Dermis blood vessel endothelial cell (primary cell): ENCODE data around the gene GLDN. TPM values are rescaled to one million over a fixed set of nuclear protein-coding genes. Genes with fewer than 3 reads are reported as not detected.

Experiments used
- DNase-seq: peaks from one replicate; pipeline ENCODE4 v3.0.0; 2010
- total RNA-seq: library from RNA; depleted of rRNA; stranded (reverse); fragments of >200 nt; gene quantifications from 2 replicates; pipeline ENCODE4 v1.2.3, GENCODE V29; 2014

The GLDN gene
- total RNA-seq, 1 donor from 2014 or later: not detected

DNA sequence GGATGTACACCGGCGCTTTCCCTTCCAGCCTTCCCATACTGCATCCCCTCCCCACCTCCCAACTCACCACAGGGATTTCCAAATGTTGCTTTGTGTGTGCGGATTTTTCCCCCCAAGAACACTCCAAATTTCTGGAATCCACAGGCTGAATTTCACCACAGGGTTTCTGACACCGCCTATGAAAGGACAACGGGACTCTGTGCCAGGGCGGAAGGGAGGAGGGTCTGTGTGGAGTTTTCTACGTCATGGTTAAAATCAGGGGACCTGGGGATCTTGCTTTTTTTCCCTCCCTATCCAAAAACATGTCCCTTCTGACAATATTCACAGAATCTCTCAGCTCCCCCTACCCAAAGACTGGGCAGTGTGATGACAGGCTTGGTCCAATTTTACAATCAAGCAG is 17.7 kb upstream of the GLDN start:
- DNase-seq: no peak

DNA sequence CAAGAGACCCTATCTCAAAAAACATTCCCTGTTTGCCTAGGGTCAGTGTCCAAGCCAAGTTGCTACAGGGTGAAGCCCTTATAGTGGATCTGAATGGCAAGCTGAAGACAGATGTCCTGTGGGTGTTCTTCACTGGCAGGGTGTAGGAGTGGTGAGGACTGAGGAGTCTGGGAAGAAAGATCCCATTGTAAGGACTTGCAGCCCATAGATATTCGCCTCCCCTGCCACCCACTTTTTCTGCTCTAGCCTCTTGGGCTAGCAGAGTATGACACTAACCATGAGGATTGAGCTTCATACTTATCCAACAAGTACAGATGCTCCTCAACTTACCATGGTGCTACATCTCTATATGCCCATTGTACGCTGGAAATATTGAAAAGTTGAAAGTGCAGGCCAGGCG is 16.3 kb upstream of the GLDN start:
- DNase-seq: no peak

DNA sequence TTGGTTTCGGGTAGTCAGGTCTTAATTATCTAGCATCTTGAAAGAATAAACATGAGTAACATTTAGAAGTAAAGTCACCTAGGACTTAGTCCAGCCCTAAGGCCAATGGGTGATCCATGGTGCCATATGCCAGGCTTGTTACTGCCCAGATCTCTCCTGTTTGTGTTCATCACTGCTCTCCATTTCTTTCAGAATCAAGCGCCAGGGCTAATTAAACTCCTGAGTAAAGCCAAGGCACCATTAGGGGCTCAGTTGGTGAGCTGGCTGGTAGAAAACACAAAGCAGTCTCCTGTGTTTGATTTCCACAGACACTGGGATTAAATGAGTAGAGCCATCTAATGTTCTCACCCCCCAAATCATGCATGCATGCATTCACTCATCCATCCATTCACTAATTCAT is 14.4 kb upstream of the GLDN start:
- DNase-seq: no peak

- DNase-seq: no peak
These were observed 12.5 kb upstream of the GLDN start for GRCh38 chr15:51328926-51329325.

DNA sequence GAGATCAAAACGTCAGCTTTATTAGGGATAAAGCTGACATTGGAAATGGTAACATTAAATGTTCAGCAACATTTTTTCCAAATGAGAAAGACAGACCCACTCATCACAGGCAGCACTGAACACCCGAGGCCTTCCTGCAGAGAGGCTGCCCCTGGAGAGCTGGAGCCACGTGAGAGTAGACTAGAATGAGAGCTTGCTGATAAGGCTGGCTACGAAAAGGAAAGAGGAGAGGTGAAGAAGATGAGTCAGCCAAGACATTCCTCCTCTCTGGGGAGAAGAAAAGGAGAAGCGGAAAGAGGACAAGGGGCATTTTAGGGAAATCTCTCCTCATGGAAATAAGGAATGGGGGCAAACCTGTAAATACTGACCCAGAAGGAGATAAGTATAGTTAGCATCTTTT is 10.3 kb upstream of the GLDN start:
- no peak for DNase-seq

- DNase-seq: peak; percentile 4
These were observed 9.0 kb upstream of the GLDN start for GRCh38 chr15:51332206-51333147.

GRCh38 chr15:51333571-51333970 is 7.9 kb upstream of the GLDN start:
- DNase-seq: no peak

- DNase-seq: peak; percentile 90
These were observed 7.4 kb upstream of the GLDN start for GRCh38 chr15:51334011-51334451.

- DNase-seq: no peak
These were observed 6.4 kb upstream of the GLDN start for GRCh38 chr15:51335087-51335486.

DNA sequence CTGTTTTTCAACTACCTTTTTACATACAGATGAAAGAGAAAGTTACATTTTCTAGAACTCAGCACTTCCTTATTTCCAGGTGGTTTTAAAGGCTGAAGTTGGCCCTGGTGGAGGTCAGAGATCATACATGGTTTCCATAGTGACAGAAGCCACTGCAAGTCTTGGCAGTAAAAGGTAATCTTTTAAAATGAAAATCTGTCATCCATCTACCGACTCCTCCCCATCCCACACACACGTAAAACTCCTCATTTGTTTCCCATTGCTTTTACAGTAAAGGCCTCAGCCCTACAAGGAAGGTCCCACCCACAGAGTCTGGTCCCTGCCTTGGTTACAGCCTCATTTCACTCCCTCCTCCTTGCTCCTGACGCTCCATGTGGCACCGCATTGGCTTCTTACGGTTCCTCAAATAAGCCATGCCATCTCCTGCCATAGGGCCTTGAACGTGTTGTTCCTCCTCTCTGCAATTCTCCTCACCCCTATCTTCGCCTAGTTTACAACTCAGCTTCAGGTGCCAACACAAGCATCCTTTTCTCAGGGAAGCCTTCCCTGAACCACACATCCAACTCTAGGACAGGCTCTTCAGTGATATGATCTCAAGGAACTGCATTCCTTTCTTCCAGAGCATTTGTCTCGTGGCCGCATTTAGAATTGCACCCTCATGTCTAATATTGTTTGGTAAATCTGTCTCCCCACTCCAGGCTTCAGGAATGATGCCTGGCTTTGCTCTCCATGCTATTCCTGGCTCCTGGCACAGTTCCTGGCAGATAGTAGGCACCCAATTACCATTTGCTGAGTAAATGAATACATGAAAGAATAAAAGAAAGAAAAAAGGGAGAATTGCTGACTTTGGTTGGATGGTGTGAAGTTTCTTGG is 5.7 kb upstream of the GLDN start:
- DNase-seq: no peak

DNA sequence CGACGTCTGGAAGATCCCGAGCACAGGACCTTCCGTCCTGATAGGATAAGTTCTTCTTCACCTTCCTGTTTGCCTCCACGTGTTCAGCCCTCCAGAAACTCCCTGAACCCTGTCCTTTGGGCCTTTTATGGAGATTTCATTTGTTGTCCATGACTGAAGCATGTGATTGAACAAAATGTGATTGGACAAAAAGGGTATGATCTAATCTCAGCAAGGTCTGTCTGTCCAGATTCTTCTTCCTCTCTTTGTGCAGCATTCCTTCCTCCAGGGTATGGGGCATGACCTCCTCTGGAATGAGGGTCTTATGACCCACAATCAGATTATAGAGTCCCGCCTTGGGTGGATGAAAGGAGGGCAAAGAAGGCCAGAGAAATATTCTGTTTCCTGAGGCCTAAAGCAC is 3.0 kb upstream of the GLDN start, which contains the start of gene CYP19A1:
TSS of gene CYP19A1 (minus strand) at position 101 of the 400 bp plus-strand sequence. CDS start 95,684 bp downstream, outside the sequence.
- DNase-seq: no peak

- DNase-seq: no peak
These were observed 958 bp downstream of the GLDN start for GRCh38 chr15:51342227-51342999.

- no peak for DNase-seq
These were observed 2.0 kb downstream of the GLDN start for GRCh38 chr15:51343466-51343865.

DNA sequence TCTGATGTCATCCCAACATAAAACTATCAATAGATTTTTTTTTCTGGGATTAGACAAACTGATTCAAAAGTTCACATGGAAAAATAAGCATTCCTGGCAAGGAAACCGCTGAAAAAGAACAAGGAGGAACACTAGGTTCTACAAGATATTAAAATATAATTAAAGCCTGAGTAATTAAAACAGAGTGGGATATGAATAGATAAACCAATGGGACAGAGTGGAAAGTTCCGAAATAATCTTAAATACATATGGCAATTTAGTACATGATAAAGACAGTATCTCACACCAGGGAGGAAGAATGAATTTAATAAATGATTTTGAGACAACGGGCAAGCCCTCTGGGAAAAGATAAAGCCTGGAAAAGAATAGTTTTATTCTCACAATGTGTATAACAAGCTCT is 4.7 kb downstream of the GLDN start:
- no peak for DNase-seq

GRCh38 chr15:51348688-51349087 is 7.2 kb downstream of the GLDN start:
- DNase-seq: no peak

- DNase-seq: no peak
These were observed 7.8 kb downstream of the GLDN start for GRCh38 chr15:51349156-51349844.

- DNase-seq: no peak
These were observed 9.3 kb downstream of the GLDN start for GRCh38 chr15:51350723-51351122.

- DNase-seq: no peak
These were observed 12.5 kb downstream of the GLDN start for GRCh38 chr15:51353976-51354375.

GRCh38 chr15:51355096-51355495 is 13.6 kb downstream of the GLDN start:
- DNase-seq: no peak

GRCh38 chr15:51356147-51356546 is 14.7 kb downstream of the GLDN start:
- DNase-seq: no peak

DNA sequence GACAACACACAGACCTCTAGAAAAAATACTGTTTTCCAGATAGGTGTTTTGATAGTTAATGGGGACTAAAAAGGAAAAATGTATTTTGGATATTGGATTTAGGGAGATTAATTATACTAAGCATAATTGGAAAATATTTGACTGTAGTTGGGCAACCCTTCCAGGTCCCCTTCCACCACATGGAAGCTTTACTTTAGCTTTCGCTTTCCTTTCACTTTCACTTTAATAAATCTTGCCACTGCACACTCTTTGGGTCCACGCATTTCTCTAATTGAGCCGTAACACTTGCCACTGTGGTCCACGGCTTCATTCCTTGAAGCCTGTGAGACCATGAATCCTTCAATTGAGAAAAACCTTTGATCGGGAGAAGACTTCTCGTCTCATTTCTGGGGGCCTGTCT is 15.5 kb downstream of the GLDN start:
- no peak for DNase-seq

GRCh38 chr15:51359981-51360380 is 18.5 kb downstream of the GLDN start:
- no peak for DNase-seq
